H1 (cell line): ENCODE data around the gene TRNP1. TPM values are rescaled to one million over a fixed set of nuclear protein-coding genes. Genes with fewer than 3 reads are reported as not detected.

ENCODE experiments used
- ASH2L ChIP-seq: fragments of 200-600, 300-600 bp; sonication (generic); IDR thresholded peaks from one replicate; pipeline ENCODE4 v1.7.1; 2017; ENCODE audit warnings: low read length
- BCL11A ChIP-seq, 2 experiments: IDR thresholded peaks; one replicate each; pipeline ENCODE4 v1.6.1; 2011; ENCODE audit warnings: low read depth in 2 of 2, low read length in 2 of 2, mild to moderate bottlenecking in 2 of 2
- CEBPB ChIP-seq: IDR thresholded peaks from 2 replicates; pipeline ENCODE4 v1.6.1; 2012; ENCODE audit warnings: low read depth, low read length
- CTBP2 ChIP-seq: IDR thresholded peaks from 2 replicates; pipeline ENCODE4 v1.7.0; 2011; ENCODE audit warnings: borderline replicate concordance, mild to moderate bottlenecking, moderate library complexity, mixed read lengths, low read length; ENCODE audit not compliant: insufficient read depth, insufficient read length
- GTF2F1 ChIP-seq: IDR thresholded peaks from 2 replicates; pipeline ENCODE4 v1.6.1; 2012; ENCODE audit warnings: low read depth, low read length, improper control_type of control experiment, borderline replicate concordance
- JUN ChIP-seq: IDR thresholded peaks from 2 replicates; pipeline ENCODE4 v1.6.1; 2011; ENCODE audit warnings: low read depth, mild to moderate bottlenecking, improper control_type of control experiment, low read length
- NRF1 ChIP-seq: IDR thresholded peaks from 2 replicates; pipeline ENCODE4 v1.6.1; 2011; ENCODE audit warnings: mild to moderate bottlenecking, low read depth, low read length, improper control_type of control experiment
- POLR2A ChIP-seq, 2 experiments: IDR thresholded peaks; 1 replicate in 1 of 2; 2 replicates in 1 of 2; pipeline ENCODE4 v1.6.1; 2011; ENCODE audit warnings: low read depth in 2 of 2, low read length in 2 of 2, mild to moderate bottlenecking in 2 of 2; ENCODE audit errors: control extremely low read depth in 1 of 2
- POLR2AphosphoS5 ChIP-seq: IDR thresholded peaks from 2 replicates; pipeline ENCODE4 v1.6.1; 2011; ENCODE audit warnings: low read depth, low read length
- RAD21 ChIP-seq, 2 experiments: IDR thresholded peaks in 1 of 2; conservative IDR thresholded peaks in 1 of 2; 2 replicates each; pipeline ENCODE4 v1.6.1; 2011; ENCODE audit warnings: low read depth in 2 of 2, low read length in 2 of 2, improper control_type of control experiment in 1 of 2, inconsistent platforms in 1 of 2, mild to moderate bottlenecking in 1 of 2, moderate library complexity in 1 of 2
- TAF7 ChIP-seq: optimal IDR thresholded peaks from 2 replicates; pipeline ENCODE3; 2011; ENCODE audit warnings: low read depth, mild to moderate bottlenecking, inconsistent platforms, low read length, moderate library complexity, borderline replicate concordance
- TBP ChIP-seq: IDR thresholded peaks from 2 replicates; pipeline ENCODE4 v1.6.1; 2011; ENCODE audit warnings: low read depth, low read length, improper control_type of control experiment
- ZNF274 ChIP-seq: IDR thresholded peaks from 2 replicates; pipeline ENCODE4 v1.7.0; 2012; ENCODE audit warnings: low read length, borderline replicate concordance; ENCODE audit errors: extremely low read depth
- polyA plus RNA-seq, 7 experiments: library from polyadenylated mRNA; depleted of rRNA in 3 of 7; stranded (reverse) in 5 of 7; unstranded in 2 of 7; fragments of >200 nt in 5 of 7; fragments of 200-250 nt in 2 of 7; gene quantifications; 1 replicate in 5 of 7; 2 replicates in 1 of 7; 4 replicates in 1 of 7; pipeline versions ENCODE4 v1.2.1 to v1.2.3, GENCODE V29; 2011 to 2013; ENCODE audit warnings: missing spikeins in 2 of 7, mixed read lengths in 2 of 7
- total RNA-seq: library from RNA; stranded (reverse); fragmentation: NEBNext Ultra II Directional; extraction: Animal tissue kit (Norgen Biotek cat#: 25700); gene quantifications from 2 replicates; pipeline ENCODE4 v1.2.1, GENCODE V29; 2021
- TF ChIP-seq, protein P1 (sequence below): IDR thresholded peaks from 2 replicates; pipeline ENCODE4 v1.6.1; 2012; ENCODE audit warnings: low read length, inconsistent platforms
- TF ChIP-seq, protein P2 (sequence below): IDR thresholded peaks from 2 replicates; pipeline ENCODE4 v1.6.1; 2012; ENCODE audit warnings: inconsistent platforms

TRNP1 gene
- total and polyA plus RNA-seq, 2 of the 8 experiments (the other 6 are each of a cell fraction or from before 2014, with no cell fraction given): 51.7 to 102 TPM

DNA sequence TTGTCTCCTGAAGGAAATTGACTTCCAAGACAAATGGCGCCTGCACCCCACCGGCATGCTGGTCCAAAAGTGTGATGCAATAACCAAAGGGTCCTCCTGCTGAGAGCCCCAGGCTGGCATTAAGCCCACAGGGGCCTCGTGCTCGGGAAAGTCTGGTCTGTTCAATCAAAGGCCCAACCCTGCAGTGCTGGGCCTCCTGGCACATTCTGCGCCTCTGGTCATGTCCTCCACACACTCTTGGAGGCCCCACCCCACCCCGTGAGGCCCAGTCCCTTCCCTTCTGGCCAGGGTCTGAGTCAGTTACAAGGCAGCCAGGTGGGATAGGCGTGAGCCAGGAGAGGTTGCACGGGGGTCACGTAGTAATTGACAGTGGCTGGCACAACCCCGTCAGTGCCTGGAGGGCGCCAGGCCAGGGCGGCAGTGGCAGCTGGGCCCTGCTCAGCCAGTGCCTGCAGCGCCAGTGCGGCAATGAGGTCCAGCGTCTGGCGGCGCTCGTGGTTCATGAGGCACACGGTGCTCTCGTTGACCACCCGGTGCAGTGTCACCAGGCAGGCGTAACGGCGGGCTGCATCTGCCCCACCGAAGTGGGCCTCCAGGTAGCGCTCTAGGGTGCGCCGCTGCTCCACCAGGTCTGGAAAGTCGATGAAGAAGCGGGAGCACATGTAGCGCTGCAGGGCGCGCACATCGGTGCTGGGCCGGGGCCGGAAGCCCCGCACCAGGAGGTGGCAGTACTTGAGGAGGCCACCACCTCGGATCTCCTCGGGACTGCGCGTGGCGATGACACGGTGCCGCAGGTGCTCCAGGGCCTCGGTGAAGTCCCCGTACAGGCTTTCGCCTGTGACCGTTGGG, 12.4 kb downstream of the TRNP1 start (continued):
- TF ChIP-seq, protein P1, sequence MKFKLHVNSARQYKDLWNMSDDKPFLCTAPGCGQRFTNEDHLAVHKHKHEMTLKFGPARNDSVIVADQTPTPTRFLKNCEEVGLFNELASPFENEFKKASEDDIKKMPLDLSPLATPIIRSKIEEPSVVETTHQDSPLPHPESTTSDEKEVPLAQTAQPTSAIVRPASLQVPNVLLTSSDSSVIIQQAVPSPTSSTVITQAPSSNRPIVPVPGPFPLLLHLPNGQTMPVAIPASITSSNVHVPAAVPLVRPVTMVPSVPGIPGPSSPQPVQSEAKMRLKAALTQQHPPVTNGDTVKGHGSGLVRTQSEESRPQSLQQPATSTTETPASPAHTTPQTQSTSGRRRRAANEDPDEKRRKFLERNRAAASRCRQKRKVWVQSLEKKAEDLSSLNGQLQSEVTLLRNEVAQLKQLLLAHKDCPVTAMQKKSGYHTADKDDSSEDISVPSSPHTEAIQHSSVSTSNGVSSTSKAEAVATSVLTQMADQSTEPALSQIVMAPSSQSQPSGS: peak; percentile 64; the same call in 1 of the 2 replicates
- TF ChIP-seq RAD21 (IDR thresholded peaks at IDR 0.05 in 1 of 2, conservative IDR thresholded peaks at IDR 0.05 in 1 of 2; ENCODE audit: low read depth in 2 of 2, low read length in 2 of 2): peak; percentile 16 to 36; a peak in 3 of 4 replicates
- TF ChIP-seq NRF1: no peak
- TF ChIP-seq CEBPB: peak; percentile 51; the same call in 1 of the 2 replicates
- TF ChIP-seq TBP: no peak
- TF ChIP-seq ASH2L: no peak
- no peak for TF ChIP-seq ZNF274
- TF ChIP-seq GTF2F1: no peak
- no peak for TF ChIP-seq POLR2A (IDR thresholded peaks at IDR 0.05; ENCODE audit: control extremely low read depth in 1 of 2, low read depth in 2 of 2, low read length in 2 of 2)
- TF ChIP-seq, protein P2, sequence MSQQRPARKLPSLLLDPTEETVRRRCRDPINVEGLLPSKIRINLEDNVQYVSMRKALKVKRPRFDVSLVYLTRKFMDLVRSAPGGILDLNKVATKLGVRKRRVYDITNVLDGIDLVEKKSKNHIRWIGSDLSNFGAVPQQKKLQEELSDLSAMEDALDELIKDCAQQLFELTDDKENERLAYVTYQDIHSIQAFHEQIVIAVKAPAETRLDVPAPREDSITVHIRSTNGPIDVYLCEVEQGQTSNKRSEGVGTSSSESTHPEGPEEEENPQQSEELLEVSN: peak; percentile 30; the same call in 1 of the 2 replicates
- TF ChIP-seq JUN: no peak
- peak; percentile 27; the same call in 1 of the 2 replicates for TF ChIP-seq POLR2AphosphoS5
- no peak for TF ChIP-seq BCL11A (IDR thresholded peaks at IDR 0.05; ENCODE audit: low read depth in 2 of 2, low read length in 2 of 2)
- TF ChIP-seq CTBP2: no peak
- peak; percentile 20 for TF ChIP-seq TAF7
